ENCODE measurements around the gene ADAMTSL1.

DNA sequence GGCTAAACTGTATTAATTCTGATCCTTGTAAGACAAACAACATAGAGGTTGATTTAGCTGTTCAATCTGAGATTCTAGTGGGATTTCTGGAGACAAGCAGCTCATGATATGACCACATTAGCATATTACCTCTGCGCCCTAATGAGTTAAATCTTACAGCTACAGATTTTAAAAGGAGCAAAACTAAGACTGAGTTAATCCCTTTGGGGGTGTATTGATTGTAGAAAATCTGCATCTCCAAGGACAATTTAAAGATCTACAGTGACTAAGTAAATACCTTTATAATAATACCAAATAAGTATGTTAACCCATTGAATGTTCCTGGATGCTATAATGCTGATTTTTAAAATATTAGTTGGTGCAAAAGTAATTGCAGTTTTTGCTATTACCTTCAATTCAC lies 33.2 kb downstream of the ADAMTSL1 start:
- TF ChIP-seq, protein P1, sequence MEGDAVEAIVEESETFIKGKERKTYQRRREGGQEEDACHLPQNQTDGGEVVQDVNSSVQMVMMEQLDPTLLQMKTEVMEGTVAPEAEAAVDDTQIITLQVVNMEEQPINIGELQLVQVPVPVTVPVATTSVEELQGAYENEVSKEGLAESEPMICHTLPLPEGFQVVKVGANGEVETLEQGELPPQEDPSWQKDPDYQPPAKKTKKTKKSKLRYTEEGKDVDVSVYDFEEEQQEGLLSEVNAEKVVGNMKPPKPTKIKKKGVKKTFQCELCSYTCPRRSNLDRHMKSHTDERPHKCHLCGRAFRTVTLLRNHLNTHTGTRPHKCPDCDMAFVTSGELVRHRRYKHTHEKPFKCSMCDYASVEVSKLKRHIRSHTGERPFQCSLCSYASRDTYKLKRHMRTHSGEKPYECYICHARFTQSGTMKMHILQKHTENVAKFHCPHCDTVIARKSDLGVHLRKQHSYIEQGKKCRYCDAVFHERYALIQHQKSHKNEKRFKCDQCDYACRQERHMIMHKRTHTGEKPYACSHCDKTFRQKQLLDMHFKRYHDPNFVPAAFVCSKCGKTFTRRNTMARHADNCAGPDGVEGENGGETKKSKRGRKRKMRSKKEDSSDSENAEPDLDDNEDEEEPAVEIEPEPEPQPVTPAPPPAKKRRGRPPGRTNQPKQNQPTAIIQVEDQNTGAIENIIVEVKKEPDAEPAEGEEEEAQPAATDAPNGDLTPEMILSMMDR (IDR thresholded peaks at IDR 0.05; ENCODE audit: insufficient read depth, low read length, poor library complexity, severe bottlenecking) = no peak
- no peak for TF ChIP-seq EZH2phosphoT487 (conservative IDR thresholded peaks at IDR 0.05; ENCODE audit: low read length)

Measured in SU-DHL-6 (cell line).